AG04449 (cell line): ENCODE measurements around the gene CENPB.
A peak's percentile ranks its signal among the peaks of the same experiment; 100 is the strongest.

Source experiments
- CTCF ChIA-PET: fragments of 350-600 bp; formaldehyde crosslinking; extraction: SDS; loops from one replicate; lab custom pipeline; 2021; ENCODE audit warnings: antibody characterized with exemption; lab: Yijun Ruan, JAX
- POLR2A ChIA-PET: fragments of 400-600, 350-600 bp; formaldehyde crosslinking; extraction: SDS; loops from one replicate; lab custom pipeline; 2020; ENCODE audit warnings: antibody characterized with exemption, inconsistent platforms; lab: Yijun Ruan, JAX
- DNase-seq: peaks from one replicate; pipeline ENCODE4 v3.0.0-alpha.2; 2010; ENCODE audit warnings: low read depth, low spot score
- H3K4me3 ChIP-seq: 2 replicates; pipeline ENCODE4 v1.5.1; 2011; ENCODE audit warnings: low read depth, mild to moderate bottlenecking, control low read depth, low read length
- TF ChIP-seq, protein P1 (sequence below): IDR thresholded peaks from one replicate; pipeline ENCODE4 v1.5.1; 2011; ENCODE audit warnings: mild to moderate bottlenecking, moderate library complexity, low read length, control low read depth, inconsistent platforms; ENCODE audit not compliant: insufficient read depth; ENCODE audit errors: missing control alignments

The CENPB gene

DNA sequence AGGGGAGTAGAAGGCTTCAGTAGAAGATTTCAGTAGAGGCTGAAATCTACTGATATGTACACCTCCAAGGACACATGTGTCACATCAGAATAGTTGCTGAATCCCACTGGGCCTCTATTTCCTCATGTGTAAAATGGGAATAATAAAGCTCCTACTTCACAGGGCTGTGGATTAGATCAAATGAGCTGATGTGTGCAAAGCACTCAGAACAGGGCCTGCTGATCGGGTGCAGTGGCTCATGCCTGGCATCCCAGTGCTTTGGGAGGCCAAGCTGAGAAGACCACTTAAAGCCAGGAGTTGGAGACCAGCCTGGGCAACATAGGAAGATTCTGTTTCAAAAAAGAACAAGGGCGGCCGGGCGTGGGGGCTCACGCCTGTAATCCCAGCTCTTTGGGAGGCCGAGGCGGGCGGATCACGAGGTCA, 25.7 kb upstream of the CENPB start:
- TF ChIP-seq, protein P1, sequence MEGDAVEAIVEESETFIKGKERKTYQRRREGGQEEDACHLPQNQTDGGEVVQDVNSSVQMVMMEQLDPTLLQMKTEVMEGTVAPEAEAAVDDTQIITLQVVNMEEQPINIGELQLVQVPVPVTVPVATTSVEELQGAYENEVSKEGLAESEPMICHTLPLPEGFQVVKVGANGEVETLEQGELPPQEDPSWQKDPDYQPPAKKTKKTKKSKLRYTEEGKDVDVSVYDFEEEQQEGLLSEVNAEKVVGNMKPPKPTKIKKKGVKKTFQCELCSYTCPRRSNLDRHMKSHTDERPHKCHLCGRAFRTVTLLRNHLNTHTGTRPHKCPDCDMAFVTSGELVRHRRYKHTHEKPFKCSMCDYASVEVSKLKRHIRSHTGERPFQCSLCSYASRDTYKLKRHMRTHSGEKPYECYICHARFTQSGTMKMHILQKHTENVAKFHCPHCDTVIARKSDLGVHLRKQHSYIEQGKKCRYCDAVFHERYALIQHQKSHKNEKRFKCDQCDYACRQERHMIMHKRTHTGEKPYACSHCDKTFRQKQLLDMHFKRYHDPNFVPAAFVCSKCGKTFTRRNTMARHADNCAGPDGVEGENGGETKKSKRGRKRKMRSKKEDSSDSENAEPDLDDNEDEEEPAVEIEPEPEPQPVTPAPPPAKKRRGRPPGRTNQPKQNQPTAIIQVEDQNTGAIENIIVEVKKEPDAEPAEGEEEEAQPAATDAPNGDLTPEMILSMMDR: no peak
- no peak overlapping the region for H3K4me3 ChIP-seq
- ChIA-PET POLR2A (interaction anchor here (1.3 to 2.0 kb wide), 2 partner anchors 8 to 25 kb away, joined by 3 to 12 read pairs; partner anchors contain the start of genes AP5S1 and CENPB), CTCF (interaction anchor here (0.7 to 2.9 kb wide), 9 partner anchors 16 to 280 kb away, joined by 3 to 18 read pairs (median 3); partner anchors contain the start of gene CDC25B)
- DNase-seq: no peak

DNA sequence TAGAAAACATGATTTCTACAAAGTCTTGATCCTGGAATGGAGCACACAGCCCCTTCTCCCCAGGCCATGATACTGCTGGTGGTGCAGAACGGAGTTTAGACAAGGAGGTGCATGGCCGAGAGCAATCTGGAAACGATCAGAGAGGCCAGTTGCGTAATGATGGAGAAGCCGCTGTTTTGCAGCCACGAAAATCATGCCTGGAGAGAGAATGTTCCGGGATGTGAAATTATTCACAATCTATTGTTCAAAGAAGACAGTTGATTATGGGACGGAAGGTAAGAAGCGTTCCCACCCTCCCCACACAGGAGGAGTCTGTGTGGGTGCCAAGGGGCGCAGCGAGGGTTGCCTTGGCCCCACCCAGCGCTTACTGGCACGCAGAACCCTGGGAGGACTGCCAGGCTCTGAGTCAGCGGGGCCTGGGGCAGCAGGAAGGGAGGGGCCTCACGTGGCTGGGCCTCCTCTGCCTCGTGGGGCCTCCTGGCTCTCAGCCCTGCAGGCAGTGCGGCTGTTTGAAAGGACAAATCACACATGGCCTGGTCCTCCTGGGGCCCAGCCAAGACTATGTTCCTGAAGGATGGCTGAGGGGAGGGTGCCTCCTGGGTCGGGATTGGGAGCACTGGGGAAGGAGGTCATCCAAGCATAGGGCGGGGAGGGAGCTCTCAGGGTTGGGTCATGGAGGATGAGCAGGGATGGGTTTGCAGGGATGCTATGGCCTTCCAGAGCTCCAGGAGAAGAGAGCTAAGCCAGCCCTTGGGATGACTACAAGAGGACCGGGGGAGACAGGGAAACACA, 25.1 kb upstream of the CENPB start:
- ChIA-PET POLR2A (interaction anchor here (1.0 to 2.0 kb wide), 3 partner anchors 9 to 25 kb away, joined by 3 to 12 read pairs (median 3); partner anchors contain the start of genes AP5S1, CDC25B and CENPB), CTCF (interaction anchor here (0.7 to 2.9 kb wide), 8 partner anchors 16 to 281 kb away, joined by 3 to 18 read pairs (median 6); partner anchors contain the start of gene CDC25B)

DNA sequence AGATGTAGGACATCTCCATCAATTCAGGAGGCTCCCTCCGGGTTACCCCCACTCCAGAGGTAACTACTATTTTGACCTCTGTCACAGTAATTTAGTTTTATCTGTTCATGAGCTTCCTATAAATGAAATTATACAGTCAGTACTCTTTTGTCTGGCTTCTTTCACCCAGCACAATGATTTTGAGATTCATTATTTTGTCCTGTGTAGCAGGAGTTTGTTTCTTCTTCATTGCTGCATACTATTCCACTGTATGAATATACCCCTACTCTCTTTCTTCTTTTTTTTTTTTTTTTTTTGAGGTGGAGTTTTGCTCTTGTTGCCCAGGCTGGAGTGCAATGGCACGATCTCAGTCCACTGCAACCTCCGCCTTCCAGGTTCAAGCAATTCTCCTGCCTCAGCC, 22.0 kb upstream of the CENPB start:
- ChIA-PET POLR2A (interaction anchor here (0.7 kb wide), 1 partner anchor 10 kb away, joined by 3 read pairs; no protein-coding TSS in a partner anchor), CTCF (interaction anchor here (1.1 kb wide), 1 partner anchor 132 kb away, joined by 3 read pairs; no protein-coding TSS in a partner anchor)
- no peak overlapping the region for H3K4me3 ChIP-seq
- DNase-seq: no peak
- TF ChIP-seq, protein P1: no peak

More for the DNA sequence above, 25.1 kb upstream of the CENPB start:
- DNase-seq: peak; percentile 91
- peak overlapping the region; percentile 38 for H3K4me3 ChIP-seq
- TF ChIP-seq, protein P1: no peak

DNA sequence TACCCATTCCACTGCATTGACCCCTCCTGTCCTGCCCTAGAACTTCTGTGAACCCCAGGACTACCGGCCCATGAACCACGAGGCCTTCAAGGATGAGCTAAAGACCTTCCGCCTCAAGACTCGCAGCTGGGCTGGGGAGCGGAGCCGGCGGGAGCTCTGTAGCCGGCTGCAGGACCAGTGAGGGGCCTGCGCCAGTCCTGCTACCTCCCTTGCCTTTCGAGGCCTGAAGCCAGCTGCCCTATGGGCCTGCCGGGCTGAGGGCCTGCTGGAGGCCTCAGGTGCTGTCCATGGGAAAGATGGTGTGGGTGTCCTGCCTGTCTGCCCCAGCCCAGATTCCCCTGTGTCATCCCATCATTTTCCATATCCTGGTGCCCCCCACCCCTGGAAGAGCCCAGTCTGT, 18.2 kb upstream of the CENPB start:
- H3K4me3 ChIP-seq: no peak overlapping the region
- no peak for DNase-seq
- TF ChIP-seq, protein P1: no peak
- ChIA-PET POLR2A (no interaction called here), CTCF (interaction anchor here (0.6 to 1.8 kb wide), 2 partner anchors 9 to 51 kb away, joined by 3 to 6 read pairs; no protein-coding TSS in a partner anchor)

DNA sequence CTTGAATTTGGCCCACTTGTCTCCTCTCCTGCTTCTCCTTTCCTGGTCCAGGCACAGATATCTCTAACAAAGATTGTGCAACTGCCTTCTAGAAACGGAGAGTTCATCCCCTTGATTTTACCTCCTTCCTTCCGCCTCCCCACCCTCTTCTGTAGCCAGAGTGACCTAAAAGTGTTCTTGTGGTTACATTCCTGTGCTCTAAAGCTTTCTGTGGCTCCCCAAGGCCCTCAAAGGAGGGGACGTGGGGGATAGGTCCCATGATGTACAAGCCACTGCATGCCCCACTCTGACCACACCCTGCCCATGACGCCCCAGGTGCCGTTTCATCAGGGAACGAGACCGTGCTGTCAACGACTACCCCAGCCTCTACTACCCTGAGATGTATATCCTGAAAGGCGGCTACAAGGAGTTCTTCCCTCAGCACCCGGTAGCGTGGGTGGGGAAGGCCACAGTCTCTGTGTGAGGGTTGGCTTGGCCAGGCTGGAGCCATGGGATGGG, 17.8 kb upstream of the CENPB start:
- no peak overlapping the region for H3K4me3 ChIP-seq
- ChIA-PET POLR2A (no interaction called here), CTCF (interaction anchor here (1.5 to 1.8 kb wide), 2 partner anchors 10 to 15 kb away, joined by 6 to 9 read pairs; partner anchors contain the start of gene AP5S1)
- DNase-seq: no peak
- TF ChIP-seq, protein P1: no peak

DNA sequence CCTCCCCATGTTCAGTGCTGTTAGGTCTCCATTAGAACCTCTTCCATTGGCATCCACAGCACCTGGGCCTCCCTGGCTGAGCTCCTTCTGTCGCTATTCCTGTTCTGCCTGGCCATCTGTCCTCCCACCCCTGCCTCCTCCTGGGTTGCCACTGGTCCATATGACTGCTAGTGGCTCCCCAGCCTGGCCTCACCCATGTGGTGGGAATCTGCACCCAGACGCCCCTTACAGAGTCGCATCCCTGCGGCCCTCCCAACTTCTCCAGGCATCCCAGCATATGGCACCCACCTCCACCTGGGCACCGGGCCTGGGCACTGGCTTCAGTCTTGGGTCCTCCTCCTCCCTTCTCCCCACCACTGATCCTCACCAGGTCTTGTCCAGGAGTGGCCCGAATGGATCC, 17.3 kb upstream of the CENPB start:
- DNase-seq: no peak
- TF ChIP-seq, protein P1: no peak
- CTCF ChIA-PET: interaction anchor here (1.5 to 1.8 kb wide), 2 partner anchors 10 to 15 kb away, joined by 6 to 9 read pairs; partner anchors contain the start of gene AP5S1
- POLR2A ChIA-PET: no interaction called here
- no peak overlapping the region for H3K4me3 ChIP-seq
